ENCODE results near the gene CCDC197.

Gene CCDC197

DNA sequence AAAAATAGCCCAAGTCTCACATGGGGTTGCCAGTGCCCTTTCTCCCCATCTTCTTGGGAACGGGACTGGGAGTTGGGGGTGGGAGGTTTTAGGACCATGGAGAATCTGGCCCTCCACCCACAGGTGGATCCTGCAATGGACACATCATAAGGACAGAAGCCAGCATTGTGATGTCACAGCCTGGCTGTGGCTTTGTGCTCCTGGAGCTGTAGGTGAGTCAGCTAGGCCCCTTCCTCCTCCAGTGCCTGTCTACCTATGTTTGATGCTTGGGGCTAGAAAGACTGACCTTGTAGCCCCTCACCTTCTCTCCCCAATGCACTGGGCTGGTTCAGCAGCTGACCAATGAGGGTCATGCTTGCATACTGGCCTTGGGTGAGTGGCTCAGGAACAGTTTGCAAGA, at the start of gene CCDC197:
TSS of gene CCDC197 (plus strand) at position 220 of the 400 bp plus-strand sequence. CDS start 831 bp downstream, outside the sequence.
- no peak for DNase-seq (ENCODE audit: low read depth)

DNA sequence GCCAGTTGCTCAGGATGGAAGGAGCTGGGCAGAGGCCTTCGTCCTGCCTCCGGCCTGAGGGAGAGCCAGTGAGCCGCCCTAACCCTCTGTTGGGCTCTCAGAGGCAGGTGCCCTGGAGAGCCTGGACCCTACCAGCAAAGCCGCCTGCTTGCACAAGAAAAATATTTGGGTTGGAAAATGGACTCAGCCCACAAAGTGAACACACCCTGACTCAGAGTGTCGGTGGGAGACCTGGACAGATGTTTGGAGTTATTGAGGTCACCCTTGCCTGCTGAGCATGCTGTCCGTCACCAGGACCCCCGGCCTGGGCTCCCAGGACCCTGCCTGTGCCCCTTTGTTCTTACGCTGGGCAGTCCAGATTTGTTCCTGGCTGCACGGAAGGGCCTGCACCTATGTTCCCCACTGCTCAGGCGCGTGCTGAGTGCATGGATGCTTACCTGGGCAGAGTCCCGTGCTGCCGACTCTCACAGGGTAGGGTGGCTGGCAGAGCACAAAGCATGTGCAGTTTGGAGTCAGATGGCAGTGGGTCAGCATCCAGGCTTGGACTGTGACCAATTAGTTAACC, 47.5 kb upstream of the CCDC197 start:
- no peak for DNase-seq (ENCODE audit: low read depth)

DNA sequence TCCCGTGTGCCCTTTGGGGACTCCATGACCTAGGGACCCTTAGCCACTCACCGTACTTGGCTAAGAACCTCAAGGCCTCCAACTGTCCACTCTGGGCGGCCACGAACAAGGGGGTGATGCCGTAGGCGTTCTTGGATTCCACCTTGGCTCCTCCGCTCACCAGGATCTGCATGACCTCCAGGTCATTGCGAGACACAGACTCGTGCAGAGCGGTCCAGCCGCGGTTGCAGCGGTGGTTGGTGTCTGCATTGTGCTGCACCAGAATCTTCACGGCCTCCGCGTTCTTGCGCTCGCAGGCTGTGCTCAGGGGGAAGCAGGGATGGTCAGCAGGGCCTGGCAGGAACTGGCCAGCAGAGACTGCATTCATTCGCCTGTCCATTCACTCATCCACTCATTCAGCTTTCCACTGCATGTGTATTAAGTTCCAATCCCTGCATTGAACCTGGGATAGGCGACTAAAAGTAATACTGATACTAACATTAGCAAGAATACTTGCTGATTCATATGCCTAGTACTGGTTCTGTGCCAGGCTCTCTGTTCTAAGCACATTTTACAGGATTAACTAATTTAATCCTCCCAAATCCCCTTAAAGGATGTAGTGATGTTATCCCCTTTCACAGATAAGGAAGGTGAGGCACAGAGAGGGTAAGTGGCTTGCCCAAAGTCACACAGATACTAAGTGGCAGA, 46.0 kb upstream of the CCDC197 start:
- no peak for DNase-seq (ENCODE audit: low read depth)

DNA sequence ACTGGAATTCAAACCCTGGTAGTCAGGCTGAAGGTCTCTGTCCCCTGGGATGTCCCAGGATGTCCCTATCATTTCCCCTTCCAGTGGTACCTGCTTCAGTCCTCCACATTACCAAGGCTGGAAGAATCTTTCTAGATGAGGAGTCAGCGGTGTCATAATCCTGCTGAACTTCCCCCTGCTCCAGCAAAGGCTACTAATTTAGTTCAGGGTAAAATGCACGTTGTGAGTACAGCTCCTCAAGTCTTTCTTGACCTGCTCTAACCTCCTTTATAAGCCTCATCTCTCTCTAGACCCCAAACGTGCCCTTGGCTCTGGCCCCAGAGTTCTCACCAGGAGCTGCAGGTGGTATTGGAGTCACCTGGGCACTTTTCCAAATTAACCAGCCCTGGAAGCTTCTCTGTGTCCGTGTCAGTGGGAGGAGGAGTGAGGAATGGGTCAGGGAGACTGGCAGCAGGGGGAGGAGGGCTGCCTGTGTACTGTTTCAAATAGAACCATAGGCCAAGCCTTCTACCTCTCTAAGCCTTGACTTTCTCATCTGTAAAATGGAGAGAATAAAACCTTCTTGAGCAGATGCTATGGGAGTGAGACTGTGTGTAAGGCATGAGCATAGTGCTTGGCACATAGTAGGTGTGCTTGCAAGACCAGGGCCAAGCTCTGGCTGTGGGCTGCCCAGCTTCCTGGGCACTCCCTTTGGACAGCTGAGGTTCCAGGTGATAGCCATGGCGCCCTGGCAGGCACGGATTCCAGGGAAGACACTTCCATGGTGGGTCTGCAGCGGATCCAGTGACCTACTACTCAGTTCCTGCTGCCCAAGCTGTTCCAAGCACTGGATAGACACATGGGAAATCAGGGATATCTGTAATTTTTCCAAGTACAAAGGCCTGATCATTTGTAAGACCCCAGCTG, 45.2 kb upstream of the CCDC197 start:
- no peak for DNase-seq (ENCODE audit: low read depth)

DNA sequence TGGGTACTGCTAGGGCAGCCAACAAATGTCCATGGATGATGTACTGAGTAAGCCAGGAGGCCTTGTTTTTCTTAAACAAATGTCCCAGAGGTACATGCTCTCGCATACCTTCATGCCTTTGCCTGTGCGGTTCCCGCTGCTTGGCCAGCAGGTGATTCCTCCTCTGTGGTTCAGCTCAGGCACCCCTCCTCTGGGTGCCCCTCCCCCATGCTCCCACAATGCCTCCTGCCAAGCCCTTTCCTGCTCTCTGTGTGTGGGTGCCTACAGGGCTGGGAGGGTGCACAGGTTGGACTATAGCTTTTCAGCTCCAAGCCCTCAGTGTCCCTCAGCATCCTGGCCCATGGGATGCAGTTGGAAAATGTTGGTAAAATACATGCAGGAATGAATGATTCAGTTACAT, 44.3 kb upstream of the CCDC197 start:
- DNase-seq (ENCODE audit: low read depth): no peak

DNA sequence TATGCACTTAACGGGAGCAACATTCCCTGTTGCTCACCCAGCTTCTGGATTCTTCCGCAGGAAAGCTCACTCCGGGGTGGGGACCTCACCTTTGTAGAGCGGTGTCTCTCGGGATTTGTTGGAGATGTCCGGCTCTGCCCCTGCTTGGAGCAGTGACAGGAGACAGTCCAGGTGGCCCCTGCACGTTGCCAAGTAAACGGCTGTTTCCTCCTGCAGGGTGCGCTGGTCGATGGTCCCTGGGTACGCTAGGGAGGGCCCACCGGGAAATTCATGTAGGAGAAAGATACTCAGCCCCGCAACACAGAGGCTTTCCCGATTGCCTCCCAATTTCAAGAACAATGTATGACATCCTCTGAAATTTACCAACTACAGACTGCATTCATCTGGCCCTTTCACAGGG, 43.8 kb upstream of the CCDC197 start:
- DNase-seq (ENCODE audit: low read depth): no peak

DNA sequence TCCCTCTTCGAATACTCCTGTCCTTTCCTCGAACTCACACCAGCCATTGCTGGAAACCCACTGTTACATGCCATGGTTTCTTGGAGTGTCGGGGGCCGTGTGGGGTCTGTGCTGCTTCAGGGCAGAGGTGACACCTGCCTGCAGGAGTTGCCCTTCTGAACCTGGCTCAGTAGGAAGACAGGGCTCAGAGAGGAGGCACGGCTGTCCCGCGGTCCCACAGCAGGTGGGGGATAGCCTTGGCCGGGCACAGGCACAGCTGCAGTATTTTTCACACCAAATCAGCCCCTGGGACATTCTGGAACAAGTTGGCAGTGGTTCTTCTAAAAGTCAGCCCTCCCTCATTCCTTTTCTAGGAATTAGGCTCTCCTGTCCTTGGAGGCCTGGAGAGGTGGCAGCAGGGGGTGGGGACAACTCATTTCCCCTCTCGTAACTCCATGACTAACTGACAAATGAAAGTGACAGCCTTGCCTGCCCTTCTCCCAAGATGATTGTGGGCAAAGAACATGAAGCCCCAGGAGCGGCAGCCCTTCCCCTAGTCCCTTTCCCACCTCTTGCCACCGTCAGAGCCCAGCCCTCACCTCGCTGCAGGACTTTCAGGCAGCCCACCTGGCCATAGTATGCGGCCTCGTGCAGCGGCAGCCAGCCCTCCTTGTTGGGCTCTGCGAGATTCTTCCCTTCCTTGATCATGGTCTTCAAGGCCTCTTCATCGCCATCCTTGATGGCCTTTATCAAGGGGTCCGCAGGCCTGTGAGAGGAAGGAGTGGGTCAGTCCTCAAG, 43.2 kb upstream of the CCDC197 start:
- DNase-seq (ENCODE audit: low read depth): no peak

DNA sequence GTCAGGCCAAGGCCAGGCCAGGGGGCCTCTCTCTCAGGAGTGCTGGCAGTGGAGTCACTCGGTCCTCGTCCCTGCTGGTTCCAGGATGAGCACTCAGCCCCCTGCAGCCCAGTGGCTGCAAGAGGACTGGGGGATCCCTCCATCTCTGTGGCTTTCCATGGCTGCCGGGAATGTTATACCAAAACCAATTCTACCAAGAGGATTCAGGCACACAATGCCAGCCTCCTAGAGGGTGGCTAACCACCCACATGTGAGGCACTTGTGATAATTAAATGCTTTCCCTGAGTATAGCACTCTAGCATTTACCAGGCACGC, 42.6 kb upstream of the CCDC197 start:
- no peak for DNase-seq (ENCODE audit: low read depth)

DNA sequence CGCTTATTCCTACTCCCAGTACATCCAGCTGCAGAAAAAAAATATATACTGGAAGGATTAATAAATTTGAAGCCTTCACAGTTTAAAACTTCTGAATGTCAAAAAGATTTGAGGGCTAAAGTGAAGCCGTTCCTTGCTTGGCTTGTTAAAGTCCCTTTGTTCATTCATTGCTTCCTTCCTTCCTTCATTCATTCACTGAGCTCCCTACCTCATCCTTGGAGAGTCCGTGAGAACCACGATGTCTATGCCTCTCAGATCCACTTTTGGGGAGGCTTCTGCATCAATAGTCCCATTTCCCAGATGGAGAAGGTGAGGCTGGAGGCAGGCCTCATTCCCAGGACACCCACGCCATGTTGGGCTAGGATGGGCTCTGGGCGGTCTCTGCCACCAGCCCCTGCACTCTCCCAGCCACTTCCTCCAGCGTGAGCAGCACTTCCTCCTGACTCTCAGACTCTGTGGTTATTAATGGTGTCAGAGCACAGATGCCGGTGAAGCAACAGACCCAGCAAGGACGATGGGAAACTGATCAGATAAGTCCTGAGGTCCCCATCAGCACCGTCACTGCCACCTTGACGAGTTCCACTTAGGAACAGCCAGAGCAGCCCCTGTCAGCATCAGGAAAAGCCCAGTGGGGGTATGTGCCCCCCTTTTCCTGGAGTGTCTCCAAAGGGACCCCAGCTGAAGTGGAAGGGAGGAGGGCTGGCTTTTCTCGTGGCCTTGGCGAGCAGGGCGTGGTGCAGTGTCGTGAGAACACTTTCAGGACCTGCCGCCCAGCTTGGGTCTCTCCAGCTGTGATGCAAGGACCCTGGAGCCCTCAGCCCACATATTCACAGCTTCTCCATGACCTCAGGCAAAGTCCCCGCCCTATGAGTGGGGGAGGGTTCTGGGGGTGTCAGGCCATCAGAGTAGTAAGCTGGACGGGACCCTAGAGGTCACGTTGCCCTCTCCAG, 41.9 kb upstream of the CCDC197 start:
- DNase-seq (ENCODE audit: low read depth): peak; percentile 53

DNA sequence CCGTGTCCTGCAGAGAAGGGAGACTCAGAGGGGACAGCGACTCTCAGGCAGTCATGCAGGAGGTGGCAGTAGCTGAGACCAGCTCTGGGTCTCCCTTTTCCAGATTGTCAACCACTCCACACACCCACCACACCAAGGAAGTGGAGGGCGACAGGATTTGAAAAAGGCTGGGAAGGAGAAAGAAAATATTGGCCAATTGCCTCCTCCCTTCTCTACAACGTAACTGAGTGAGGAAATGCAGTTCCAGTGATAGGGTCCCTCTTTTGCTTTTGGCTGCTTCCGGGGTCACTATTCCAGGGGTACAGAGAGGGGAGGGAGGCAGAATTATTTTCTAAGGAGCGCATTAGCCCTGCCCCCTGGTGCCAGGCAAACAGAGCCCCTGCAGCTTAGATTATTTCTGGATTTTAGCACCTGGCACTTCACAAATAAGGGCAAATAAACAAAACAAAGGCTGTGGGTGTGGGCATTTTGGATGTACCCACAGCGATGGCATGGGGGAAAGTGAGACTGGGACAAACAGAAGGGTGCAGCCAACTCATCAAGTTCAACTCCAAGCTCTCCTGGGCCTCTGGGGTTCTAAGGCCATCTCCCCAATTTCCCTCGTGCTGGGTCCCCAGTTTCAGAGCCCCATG, 41.1 kb upstream of the CCDC197 start:
- DNase-seq (ENCODE audit: low read depth): no peak

DNA sequence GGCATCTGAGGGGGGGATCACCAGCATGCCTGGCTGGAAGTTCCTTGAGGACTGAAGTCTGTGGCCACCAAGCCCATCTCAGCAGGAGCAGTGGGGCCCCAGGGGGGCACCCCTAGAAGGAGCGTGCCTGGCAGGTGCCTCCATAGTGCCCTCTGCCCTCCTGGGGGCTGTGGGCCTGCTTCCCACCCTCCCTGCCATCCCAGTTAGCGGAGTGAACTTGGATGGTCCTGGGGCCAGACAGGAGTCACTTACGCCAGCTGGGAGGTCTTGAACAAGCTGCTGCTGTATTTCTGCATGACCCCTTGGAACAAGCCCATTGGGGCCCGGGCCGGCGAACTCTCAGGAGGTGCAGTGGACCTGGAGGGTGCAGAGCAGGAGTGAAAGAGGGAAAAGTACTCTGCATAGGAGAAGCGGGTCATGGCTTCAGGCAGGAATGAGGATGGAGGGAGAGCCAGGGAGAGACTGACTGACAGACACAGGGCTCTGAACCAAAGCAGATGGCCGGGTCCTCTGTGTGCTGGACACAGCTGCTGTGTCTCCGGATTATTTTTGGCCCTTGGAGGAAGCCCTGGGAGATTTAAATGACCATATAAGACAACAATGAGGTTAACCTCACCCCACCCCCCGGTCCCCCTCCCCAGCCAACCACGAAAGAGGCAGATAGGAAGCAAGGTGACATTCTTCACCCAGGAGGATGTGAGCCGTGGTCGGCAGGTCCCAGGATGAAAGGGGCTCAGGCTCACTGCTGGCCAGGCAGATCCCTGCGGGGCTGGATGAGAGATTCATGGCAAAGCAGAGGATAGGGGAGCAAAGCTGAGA, 40.4 kb upstream of the CCDC197 start:
- DNase-seq (ENCODE audit: low read depth): no peak

DNA sequence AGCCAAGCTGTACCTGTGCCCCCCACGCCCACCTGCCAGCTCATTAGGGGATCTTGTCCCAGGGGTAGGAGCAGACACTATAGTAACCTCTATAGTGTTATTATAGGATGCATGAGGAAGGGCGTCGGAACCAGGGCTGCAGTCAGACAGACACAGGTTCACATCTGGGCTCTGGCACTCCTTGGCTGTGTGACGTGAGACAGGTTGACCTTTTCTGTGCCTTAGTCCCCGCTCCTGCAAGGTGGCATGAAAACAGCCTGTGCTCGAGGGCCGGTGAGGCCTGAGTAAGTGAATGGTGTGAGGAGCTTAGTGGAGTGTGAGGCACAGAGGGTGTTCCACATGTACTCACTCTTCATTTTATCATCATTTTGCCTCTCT, 39.8 kb upstream of the CCDC197 start:
- DNase-seq (ENCODE audit: low read depth): no peak

DNA sequence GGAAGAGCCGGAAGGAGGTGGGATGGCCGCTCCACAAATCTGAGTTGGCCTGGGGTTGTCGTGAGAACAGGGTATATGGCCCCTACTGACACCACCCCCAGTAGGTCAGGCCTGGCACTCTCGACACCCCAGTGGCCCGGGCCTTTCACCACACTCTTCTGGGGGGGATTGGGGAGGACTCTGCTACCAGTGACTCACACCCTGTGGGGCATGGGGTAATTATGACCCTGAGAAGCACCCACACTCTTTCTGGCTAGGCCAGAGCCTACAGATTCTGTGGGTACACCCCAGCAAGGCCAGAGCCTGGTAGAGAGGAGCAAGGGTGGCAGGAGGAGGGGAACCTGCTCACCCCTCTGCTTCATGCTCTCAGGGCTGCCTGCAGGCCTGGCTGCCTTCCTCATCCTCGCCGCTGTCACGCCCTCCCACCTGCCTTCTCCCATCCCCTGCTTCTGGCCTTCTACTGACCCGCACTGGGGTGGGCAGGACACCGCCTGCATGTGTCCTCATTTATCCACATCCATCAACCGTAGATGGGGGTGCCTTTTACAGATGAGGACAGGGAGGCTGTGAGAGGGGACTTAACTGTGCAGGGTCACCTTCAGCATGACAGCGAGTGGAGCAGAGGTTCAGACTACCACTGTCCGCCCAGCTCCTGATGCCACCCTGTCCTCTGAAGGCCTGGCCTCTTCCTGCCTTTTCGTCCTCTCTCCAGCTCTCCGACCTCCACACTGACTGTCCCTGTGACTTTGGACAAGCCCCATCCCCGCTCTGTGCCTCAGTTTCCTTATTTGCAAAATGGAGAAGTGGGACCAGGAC, 39.1 kb upstream of the CCDC197 start:
- no peak for DNase-seq (ENCODE audit: low read depth)

DNA sequence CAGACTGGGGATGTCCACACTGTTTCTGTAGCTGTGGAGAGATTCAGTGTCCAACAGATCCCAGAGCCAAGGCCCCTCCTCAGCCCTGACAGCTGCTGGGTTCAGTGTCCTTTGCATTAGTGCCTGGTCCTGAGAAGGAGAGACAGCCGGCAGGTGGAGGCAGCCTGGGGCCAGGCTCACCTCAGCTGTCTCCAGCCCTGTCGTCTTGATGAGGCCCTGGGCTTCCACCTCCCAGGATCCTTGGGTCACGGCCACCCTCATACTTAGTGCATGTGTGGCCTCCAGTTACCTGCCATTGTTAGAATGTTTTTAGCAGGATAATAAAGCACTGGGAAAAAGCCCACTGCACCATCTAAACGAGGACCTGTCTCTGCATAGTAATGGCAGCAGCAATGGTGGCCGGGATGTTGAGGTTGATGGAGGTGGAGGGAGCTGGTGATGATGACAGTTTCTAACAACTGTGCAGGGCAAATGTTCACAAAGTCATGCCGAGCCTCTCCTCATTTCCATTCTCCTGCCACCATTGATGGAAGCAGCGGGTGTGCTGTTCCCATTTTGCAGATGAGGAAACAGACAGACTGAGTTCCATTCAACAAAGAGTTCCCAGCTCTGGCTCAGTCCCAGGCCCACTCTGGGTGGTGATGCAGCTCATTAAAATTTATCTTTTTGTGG, 38.4 kb upstream of the CCDC197 start:
- no peak for DNase-seq (ENCODE audit: low read depth)

DNA sequence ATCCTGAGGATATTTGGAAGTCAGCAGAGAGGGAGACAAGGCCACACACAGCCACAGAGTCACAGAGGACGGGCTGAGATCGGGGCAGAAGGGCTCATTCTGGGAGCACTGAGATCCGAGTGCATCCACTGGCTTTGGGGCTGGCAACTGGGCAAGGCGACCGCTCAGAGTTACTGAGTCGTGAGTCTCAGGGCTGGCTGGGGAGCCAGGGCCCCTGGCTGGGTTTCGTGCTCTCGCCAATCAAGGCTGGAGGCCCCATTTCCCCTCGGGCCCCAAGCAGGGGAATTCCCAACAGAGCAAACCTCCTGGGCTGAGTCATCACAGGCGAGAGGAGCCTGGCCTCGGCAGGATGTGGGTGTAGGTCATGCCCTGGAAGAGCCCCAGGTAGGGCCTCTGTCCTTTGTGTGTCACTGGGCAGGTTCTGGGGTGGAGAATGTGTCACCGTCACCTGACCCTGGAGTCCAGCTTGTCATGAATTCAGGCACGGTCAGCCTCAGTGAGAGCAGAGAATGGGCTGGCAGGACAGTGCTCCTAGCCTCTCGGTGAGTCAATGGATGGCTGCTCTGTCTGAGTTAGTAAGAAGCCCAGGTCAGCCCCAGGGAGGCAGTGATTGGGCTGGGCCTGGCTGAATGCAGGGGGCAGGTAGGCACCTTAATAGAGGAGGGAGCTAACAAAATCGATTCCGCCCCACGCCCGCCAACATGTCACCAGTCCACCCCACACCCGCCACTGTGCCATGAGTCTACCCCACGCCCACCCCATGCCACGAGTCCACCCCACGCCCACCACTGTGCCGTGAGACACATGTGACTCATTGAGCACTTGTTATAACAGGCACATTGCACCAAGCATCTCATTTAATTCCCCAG, 37.6 kb upstream of the CCDC197 start:
- DNase-seq (ENCODE audit: low read depth): peak; percentile 58

DNA sequence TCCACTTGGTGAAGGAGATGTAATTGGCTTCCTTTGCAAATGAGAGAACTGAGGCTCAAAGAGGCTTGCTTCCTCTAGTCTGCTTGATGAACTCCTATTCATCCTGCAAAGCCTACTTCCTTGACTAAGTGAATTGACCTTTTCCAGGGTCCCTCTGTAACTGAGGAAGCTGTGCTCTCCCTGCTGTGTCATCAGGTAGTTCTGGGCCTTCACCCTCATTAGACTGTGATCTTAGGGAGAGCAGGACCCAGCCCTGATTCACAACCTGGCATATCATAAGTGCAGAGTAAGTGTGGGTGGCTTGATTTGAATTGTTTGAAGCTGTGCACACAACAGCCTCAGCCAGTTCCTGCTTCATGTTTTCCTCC, 37.0 kb upstream of the CCDC197 start:
- DNase-seq (ENCODE audit: low read depth): no peak

DNA sequence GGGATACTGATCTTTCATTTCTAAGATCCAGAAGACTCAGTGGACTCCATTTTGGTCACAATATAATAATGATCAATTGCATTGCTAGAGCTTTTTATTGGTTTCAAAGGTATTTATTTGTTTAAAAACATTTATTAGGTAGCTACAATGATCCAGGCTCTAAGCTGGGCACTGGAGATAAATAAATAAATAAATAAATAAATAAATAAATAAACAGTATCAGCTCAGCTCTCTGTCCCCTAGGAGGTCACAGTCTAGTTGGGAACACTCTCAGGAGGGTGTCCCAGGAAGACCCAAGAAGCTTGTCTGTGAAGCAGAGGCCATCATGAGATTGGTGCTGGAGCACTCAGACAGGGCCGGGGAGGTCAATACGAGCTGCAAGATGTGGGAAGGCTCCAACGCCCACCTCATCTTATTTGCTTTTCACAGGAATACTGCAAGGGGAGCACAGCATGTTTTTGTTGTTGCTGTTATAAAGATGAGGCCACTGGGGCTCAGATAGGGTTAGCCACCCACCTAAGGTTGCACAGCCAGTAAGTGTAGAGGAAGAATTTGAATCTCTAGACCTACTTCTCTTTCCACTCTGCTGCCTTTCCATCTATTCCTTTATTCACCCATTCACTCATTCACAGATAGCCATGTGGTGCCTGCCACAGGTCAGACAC, 36.2 kb upstream of the CCDC197 start:
- no peak for DNase-seq (ENCODE audit: low read depth)

Data from CMK (cell line).